OCI-LY7 (cell line): ENCODE measurements around the gene BAAT.

Experiments used
- CTCF ChIP-seq: fragments of 200-600 bp; sonication (generic); conservative IDR thresholded peaks from 2 replicates; pipeline ENCODE4 v1.5.1; 2014; ENCODE audit warnings: mild to moderate bottlenecking, antibody characterized with exemption, low read length, moderate library complexity, mixed read lengths
- EZH2phosphoT487 ChIP-seq: fragments of 200-600 bp; sonication (generic); IDR thresholded peaks from 2 replicates; pipeline ENCODE4 v1.6.1; 2018; ENCODE audit warnings: low read depth, borderline replicate concordance, mild to moderate bottlenecking, mixed run types, antibody characterized with exemption, low read length, moderate library complexity, mixed read lengths

- TF ChIP-seq CTCF (no peak), EZH2phosphoT487 (no peak)
These were observed 12.9 kb upstream of the BAAT start for GRCh38 chr9:101397746-101398067.
